Measurements from ENCODE around the gene NCOA6.

Gene NCOA6

DNA sequence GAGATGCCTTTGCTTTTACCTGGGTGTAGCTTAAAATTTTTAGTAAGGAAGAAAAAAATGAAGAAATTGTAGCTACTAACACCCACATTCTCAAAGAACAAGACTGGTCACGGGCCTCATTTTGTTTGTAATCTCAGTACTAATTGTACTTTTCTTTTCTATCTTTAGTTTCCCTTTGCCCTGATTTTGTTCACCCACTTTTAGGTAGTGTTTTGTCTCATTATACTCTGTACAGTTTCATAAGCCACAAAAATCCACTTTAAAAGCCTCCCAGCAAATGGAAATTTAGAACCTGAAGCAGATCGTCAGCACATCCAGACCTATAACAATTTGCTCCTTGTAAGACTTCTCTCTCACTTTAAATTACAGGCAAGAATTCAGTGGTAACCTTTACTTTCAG, 78.0 kb downstream of the NCOA6 start:
- no peak for DNase-seq (ENCODE audit: low read depth)
- no peak overlapping the region for H3K4me3 ChIP-seq (ENCODE audit: low read depth, low read length)
- TF ChIP-seq, protein P1, sequence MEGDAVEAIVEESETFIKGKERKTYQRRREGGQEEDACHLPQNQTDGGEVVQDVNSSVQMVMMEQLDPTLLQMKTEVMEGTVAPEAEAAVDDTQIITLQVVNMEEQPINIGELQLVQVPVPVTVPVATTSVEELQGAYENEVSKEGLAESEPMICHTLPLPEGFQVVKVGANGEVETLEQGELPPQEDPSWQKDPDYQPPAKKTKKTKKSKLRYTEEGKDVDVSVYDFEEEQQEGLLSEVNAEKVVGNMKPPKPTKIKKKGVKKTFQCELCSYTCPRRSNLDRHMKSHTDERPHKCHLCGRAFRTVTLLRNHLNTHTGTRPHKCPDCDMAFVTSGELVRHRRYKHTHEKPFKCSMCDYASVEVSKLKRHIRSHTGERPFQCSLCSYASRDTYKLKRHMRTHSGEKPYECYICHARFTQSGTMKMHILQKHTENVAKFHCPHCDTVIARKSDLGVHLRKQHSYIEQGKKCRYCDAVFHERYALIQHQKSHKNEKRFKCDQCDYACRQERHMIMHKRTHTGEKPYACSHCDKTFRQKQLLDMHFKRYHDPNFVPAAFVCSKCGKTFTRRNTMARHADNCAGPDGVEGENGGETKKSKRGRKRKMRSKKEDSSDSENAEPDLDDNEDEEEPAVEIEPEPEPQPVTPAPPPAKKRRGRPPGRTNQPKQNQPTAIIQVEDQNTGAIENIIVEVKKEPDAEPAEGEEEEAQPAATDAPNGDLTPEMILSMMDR (IDR thresholded peaks at IDR 0.05; ENCODE audit: control insufficient read depth, extremely low read depth, insufficient read depth): no peak

DNA sequence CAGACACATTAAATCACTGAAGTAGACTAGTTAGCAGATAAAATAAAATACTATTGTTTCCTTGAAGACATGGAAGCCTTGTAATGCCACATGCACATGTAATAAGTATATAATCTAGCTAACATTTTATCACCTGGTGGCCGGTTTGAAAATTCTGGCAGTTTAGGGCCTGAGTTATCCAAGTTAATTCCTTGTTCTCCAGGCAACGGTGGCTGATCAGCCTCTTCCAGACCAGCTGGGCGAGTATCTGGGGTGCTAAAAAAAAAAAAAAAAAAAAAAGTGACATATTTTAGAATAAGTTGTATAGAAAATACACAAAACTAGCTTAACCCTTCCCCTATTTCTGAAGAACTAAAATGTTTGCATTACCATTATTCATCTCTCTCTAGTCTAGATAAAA, 78.8 kb downstream of the NCOA6 start:
- TF ChIP-seq, protein P1 (IDR thresholded peaks at IDR 0.05; ENCODE audit: control insufficient read depth, extremely low read depth, insufficient read depth): no peak
- H3K4me3 ChIP-seq (ENCODE audit: low read depth, low read length): no peak overlapping the region
- no peak for DNase-seq (ENCODE audit: low read depth)

DNA sequence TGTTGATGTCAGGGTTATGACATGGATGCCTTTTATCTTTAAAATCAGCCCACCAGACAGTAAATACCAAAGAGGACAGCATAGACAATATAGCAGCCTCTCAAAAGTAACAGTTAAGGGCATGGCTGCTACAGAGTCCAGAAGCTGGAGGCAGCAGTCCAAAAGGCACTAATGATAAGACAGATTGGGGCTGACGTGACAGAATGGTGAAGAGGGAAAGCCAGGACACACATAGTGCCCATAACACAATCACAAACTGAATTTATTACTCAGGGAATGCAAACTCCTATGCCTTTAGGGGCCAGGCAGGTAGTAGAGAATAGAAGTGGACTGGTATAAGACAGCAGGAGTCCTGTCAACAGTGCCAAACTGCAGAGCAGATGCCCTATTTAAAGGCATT, 80.6 kb downstream of the NCOA6 start:
- TF ChIP-seq, protein P1 (IDR thresholded peaks at IDR 0.05; ENCODE audit: control insufficient read depth, extremely low read depth, insufficient read depth): no peak
- no peak overlapping the region for H3K4me3 ChIP-seq (ENCODE audit: low read depth, low read length)
- no peak for DNase-seq (ENCODE audit: low read depth)

DNA sequence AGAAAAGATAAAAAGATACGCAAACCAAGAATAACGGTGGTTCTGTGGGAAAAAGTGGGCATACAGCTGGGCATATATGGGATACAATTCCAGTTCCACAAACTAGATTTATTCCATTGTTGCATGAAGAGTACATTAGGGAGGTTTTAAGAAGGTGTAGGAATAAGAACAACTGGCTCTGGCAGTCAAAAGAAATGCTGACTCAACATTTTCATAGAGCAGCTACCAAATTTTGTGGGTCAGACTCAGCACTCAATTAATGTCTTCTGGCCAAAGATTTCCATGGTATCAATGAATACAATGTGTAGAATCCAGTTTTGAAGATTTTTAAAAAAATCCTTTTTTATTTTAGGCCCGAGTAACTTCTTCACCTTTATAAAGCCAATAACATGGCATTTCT, 81.1 kb downstream of the NCOA6 start:
- DNase-seq (ENCODE audit: low read depth): no peak
- no peak overlapping the region for H3K4me3 ChIP-seq (ENCODE audit: low read depth, low read length)

DNA sequence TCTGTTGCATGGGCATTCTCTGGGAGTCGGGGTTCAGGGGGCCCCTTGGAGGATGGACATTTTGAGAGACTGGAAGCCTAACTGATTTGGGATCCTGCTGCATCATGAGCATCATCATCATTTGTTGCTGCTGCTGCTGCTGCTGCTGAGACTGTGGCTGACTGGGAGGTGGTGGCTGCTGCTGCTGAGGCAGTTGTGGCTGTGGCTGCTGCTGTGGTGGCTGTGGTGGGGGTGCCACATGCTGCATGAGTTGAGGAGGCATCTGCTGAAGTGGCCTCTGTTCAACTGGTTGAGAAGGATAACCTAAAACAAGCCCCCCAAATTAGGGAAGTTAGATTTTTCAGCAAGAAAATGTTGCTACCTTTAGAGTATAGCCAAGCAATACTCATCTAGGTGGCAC, 82.4 kb downstream of the NCOA6 start:
- no peak for DNase-seq (ENCODE audit: low read depth)
- TF ChIP-seq, protein P1 (IDR thresholded peaks at IDR 0.05; ENCODE audit: control insufficient read depth, extremely low read depth, insufficient read depth): no peak
- no peak overlapping the region for H3K4me3 ChIP-seq (ENCODE audit: low read depth, low read length)

More for the DNA sequence above, 81.1 kb downstream of the NCOA6 start:
- TF ChIP-seq, protein P1 (IDR thresholded peaks at IDR 0.05; ENCODE audit: control insufficient read depth, extremely low read depth, insufficient read depth): no peak

DNA sequence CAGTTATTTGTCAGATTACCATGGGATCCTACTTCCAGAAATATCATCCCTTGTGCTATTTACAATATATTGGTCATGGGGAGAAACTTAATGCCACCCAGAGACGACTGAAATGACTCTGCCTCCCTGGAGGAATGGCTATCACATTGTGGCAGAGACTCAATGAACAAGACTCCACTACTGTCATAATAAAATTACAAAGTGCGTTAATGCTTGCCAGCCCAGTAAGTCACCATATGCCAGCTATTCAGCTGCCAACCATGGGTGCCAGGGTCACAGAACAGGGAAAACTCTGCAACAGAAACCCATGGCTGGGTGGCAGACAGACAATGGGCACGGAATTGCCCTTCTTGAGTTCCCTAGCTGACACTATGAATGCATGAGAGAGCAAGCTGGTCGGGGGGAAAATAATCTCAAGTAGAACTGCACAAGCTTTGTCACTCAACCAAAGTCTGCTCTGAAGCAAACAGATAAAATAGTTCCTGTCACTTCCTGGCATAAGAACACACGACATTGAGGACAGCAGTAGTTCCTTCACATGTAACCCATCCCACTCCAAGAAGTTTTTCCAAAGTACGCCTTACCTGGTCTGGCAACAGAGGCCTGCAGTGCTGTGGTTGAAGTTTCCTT, 89.2 kb downstream of the NCOA6 start:
- H3K4me3 ChIP-seq (ENCODE audit: low read depth, low read length): no peak overlapping the region
- DNase-seq (ENCODE audit: low read depth): no peak
- TF ChIP-seq, protein P1 (IDR thresholded peaks at IDR 0.05; ENCODE audit: control insufficient read depth, extremely low read depth, insufficient read depth): no peak

DNA sequence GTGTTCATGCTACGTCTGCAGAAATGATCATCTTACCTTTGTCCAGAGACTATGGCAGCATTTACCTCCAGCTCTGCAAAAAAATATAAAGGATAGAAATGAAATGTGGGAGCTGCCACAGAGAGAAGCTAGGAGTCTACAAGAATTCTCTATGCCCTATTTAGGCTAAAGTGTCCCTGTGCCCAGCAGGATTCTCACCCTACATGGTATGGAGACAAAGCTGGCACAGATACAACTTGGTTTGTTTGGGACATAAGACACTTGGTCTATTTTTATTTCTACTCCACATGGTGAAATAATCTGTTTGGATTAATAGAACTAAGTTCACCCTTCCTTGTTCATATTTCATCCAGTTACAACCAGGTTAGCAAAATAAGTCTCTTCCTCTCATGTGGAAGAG, 92.9 kb downstream of the NCOA6 start:
- TF ChIP-seq, protein P1 (IDR thresholded peaks at IDR 0.05; ENCODE audit: control insufficient read depth, extremely low read depth, insufficient read depth): no peak
- no peak overlapping the region for H3K4me3 ChIP-seq (ENCODE audit: low read depth, low read length)
- DNase-seq (ENCODE audit: low read depth): no peak

Measured in LNCaP clone FGC (cell line).